HG03342 (cell line): Measurements from ENCODE around the gene TNFSF11.

ENCODE experiments used
- ATAC-seq: cut with Tn5 transposase; IDR thresholded peaks from one replicate; pipeline ENCODE4 v1.9.1; 2021; ENCODE audit warnings: mild to moderate bottlenecking, moderate library complexity; ENCODE audit not compliant: unreplicated experiment

TNFSF11 gene

DNA sequence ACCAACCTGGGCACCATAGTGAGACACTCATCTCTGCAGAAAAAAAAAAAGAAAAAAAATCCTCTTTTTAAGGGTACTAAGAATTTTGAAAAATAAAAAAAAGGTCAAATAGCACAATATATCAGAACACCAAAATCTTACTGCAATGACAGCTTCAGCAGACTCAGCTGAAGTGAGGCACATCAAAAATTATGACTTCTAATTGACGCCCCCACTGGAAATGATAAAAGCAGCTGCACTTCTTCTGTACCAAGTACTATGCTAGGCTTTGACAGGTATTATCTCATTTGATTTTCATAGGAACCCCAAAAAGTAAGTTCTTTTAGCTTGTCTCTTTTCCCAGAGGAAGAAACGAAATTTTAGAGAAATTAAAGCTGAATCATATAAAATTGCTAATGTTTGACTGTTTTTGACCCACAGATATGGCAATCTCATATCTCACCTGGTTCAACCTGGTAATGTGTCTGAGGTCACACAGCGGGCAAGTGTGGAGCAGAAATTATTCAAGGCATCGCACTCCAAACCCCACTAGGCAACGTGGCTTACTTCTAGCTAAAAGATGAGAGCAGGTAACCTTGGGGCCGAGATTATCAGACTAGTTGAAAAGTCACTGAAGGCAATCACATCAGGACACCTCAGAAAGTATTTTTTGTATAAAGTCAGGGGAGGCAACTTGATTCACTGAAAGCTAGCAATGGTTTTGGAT lies 78.1 kb downstream of the TNFSF11 start:
- no peak for ATAC-seq

- ATAC-seq, result no peak
Measured at GRCh38 chr13:42652642-42653415, 78.9 kb downstream of the TNFSF11 start.

GRCh38 chr13:42653679-42654078 lies 79.7 kb downstream of the TNFSF11 start:
- ATAC-seq, result no peak

GRCh38 chr13:42654212-42654611 lies 80.3 kb downstream of the TNFSF11 start:
- ATAC-seq, result no peak

GRCh38 chr13:42654722-42655121 lies 80.8 kb downstream of the TNFSF11 start:
- no peak for ATAC-seq

DNA sequence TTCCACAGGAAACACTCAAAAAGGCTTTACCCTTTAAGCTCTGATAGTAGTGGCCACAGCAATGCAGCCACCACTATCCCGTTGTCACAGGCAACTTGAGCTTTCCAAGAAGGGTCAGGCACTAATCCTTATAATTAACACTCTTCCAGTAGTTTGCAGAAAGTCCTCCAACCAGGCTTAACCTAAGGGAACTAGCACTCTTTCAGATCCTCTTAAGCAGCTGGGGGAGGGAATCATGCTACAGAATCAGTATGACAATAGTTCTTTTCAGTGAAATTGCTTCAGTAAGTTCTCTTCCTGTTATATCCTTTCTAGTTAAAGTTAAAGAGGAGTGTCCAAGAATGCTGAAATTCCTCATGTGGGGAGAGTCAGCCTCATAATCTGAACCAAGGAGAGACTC lies 82.2 kb downstream of the TNFSF11 start:
- no peak for ATAC-seq

- ATAC-seq, result no peak
Measured at GRCh38 chr13:42656958-42657357, 83.0 kb downstream of the TNFSF11 start.
